ENCODE data around the gene OR2Y1.
"Not testable (repeated sequence)": the region's sequence is repeated elsewhere in the genome, so short reads cannot be mapped to it uniquely, and the experiment has no call there.

Gene OR2Y1

DNA sequence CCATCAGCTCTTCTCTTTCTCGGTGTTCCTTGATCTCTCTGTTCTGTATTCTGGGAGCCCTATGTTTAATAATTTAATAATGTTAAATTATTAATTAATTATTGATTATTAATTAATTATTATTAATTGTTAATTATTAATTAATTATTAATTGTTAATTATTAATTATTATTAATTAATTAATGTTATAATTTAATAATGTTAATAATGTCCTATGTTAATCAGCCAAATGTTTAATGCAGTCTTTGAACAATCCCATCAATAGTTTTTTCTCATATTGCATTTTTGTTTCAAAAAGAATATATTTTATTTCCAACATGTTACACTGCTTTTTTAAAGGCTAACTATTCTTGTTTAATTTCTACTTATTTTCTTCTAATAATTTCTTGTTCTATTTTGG lies 36.5 kb upstream of the OR2Y1 start:
- Mint-ChIP-seq H3K27me3 (peaks cover 20% of the 10 kb centered on the region), H3K4me3 (no peak overlapping the region), H3K36me3 (ENCODE audit: low read depth) (no peaks in the 10 kb centered on the region), H3K9me3 (peaks cover 11% of the 10 kb centered on the region), H3K4me1 (ENCODE audit: low read depth) (no peaks in the 10 kb centered on the region), H3K27ac (no peak overlapping the region)
- DNase-seq: no peak

DNA sequence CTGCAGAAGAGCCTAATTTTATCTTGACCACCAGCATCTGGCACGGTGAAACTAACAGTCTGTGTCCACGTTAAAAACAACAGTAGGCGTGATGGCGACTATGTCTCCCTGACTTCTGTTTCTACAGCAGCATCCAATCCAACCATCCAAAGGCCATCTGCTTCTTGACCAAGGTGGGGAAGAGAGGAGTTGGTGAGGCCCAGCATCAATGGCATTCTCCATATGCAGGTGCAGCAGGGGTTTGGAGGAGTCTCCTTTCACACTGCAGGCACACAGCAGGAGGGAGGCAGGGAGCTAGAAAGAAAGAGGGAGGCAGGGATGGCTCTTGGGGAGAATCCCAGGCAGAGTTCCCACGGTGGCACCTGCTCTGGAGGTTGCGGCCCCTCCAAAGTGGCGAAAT lies 35.8 kb upstream of the OR2Y1 start:
- no peak for DNase-seq
- Mint-ChIP-seq H3K27ac (no peak overlapping the region), H3K27me3 (peaks cover 20% of the 10 kb centered on the region), H3K36me3 (ENCODE audit: low read depth) (no peaks in the 10 kb centered on the region), H3K4me3 (no peak overlapping the region), H3K4me1 (ENCODE audit: low read depth) (no peaks in the 10 kb centered on the region), H3K9me3 (peaks cover 11% of the 10 kb centered on the region)

DNA sequence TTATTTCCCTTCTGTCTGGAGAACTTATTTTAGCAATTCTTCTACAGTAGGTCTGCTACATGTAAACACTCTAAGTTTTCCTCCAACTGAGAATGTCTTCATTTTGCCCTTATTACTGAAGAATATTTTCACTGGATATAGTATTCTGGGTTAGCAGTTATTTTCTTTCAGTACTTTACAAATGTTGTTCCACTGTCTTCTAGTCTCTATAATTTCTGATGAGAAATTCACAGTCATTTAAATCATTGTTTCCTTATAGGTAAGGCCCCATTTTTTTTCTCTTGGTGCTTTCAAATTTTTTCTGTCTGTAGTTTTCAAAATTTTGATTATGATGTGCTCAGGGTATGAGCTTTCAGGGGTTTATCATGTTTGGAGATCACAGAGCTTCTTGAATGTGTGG lies 32.0 kb upstream of the OR2Y1 start:
- peaks cover 22% of the 10 kb centered on the region for H3K27me3 Mint-ChIP-seq
- no peak overlapping the region for H3K27ac Mint-ChIP-seq
- H3K4me3 Mint-ChIP-seq: no peak overlapping the region

DNA sequence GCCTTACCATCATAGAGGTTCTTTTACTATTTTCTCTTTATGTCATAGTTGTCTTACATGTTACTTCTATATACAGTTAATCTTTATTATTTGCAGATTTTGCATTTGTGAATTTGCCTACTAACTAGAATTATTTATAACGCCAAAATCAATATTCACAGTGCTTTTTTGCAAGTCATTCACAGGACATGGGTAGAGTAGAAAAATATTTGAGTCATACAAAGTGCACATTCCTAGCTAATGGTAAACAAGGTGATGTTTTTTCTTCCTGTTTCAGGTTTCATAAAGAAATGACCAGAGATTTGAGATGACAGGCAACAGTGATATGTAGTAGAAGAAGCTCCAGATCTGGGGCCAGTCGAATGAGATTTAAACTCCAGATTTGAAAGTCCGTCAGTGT lies 30.0 kb upstream of the OR2Y1 start:
- Mint-ChIP-seq H3K4me3 (no peak overlapping the region), H3K36me3 (ENCODE audit: low read depth) (no peaks in the 10 kb centered on the region), H3K9me3 (peaks cover 14% of the 10 kb centered on the region), H3K27ac (no peak overlapping the region), H3K27me3 (peaks cover 28% of the 10 kb centered on the region), H3K4me1 (ENCODE audit: low read depth) (no peaks in the 10 kb centered on the region)
- DNase-seq: no peak

More for the DNA sequence above, 32.0 kb upstream of the OR2Y1 start:
- Mint-ChIP-seq H3K4me1 (ENCODE audit: low read depth) (no peaks in the 10 kb centered on the region), H3K36me3 (ENCODE audit: low read depth) (no peaks in the 10 kb centered on the region), H3K9me3 (peaks cover 14% of the 10 kb centered on the region)
- DNase-seq: no peak

DNA sequence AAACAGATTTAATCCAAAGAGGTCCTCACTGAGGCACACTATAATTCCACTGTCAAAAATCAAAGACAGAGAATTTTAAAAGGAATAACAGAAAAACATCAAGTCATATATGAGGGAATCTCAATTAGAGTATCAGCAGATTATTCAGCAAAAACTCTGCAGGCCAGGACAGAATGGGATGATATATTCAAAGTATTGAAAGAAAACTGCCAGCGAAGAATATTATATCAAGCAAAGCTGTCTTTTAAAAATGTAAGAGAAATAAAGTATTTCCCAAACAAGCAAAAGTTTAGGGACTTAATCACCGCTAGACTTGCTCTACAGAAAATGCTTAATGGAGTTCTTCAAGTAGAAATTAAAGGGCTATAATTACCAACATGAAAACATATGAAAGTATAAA lies 15.7 kb upstream of the OR2Y1 start:
- Mint-ChIP-seq H3K4me3 (no peak overlapping the region), H3K27ac (no peak overlapping the region)

DNA sequence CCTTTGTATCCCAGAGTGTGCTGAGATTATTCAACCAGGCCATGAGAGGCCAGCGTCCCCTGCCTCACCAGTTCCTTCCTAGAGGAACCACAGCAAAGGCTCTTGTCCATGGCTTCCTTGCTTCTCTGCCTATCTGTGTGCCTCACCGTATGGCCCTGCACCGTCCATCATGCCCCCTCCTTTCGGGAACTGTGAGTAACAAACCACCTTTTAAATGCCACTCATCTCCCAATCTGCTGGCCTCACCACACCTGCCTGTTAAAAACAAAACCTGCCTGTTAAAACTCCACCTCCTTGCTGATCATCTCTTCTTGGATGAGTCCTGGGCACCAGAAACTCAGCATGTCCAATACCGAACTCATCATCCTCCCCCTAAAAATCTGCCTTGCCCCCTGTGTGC lies 4.4 kb upstream of the OR2Y1 start:
- Mint-ChIP-seq H3K36me3 (ENCODE audit: low read depth) (no peaks in the 10 kb centered on the region), H3K9me3 (no peaks in the 10 kb centered on the region), H3K4me1 (ENCODE audit: low read depth) (no peaks in the 10 kb centered on the region), H3K27ac (no peak overlapping the region), H3K4me3 (no peak overlapping the region), H3K27me3 (peaks cover 18% of the 10 kb centered on the region)
- no peak for DNase-seq

More for the DNA sequence above, 15.7 kb upstream of the OR2Y1 start:
- Mint-ChIP-seq H3K4me1 (ENCODE audit: low read depth) (no peaks in the 10 kb centered on the region), H3K36me3 (ENCODE audit: low read depth) (no peaks in the 10 kb centered on the region), H3K9me3 (peaks cover 16% of the 10 kb centered on the region), H3K27me3 (peaks cover 17% of the 10 kb centered on the region)
- no peak for DNase-seq

DNA sequence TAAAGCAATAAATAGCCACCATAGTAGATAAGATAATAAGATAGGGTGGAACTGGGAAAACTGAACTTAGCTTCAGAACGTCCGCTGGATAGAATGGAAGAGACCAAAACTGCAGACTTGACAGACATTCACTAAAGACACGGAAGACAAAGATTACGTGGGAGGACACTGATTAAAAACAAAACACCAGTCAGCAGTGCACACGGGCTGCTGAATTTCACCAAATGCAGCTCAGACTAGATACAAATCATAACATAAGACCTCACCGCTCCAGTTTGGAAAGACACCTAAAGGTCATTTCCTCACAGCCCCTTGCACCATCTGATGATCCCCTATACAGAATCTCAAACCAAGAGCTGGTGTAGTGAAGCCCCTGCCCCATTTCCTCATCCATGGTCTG lies 2.9 kb upstream of the OR2Y1 start:
- Mint-ChIP-seq H3K36me3 (ENCODE audit: low read depth) (no peaks in the 10 kb centered on the region), H3K9me3 (no peaks in the 10 kb centered on the region), H3K27ac (no peak overlapping the region), H3K4me1 (ENCODE audit: low read depth) (no peaks in the 10 kb centered on the region), H3K27me3 (peaks cover 22% of the 10 kb centered on the region), H3K4me3 (no peak overlapping the region)
- DNase-seq: no peak

DNA sequence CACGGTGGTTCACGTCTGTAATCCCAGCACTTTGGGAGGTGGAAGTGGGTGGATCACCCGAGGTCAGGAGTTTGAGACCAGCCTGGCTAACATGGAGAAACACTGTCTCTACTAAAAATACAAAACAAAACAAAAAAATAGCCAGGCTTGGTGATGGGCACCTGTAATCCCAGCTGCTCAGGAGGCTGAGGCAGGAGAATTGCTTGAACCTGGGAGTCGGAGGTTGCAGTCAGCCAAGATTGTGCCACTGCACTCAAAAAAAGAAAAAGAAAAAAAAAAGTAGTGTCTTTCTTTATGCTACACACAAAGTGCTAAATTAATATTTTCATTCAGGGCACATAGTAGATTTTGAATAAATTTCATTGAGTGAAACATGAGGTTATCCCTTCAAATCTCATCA lies 1.1 kb upstream of the OR2Y1 start:
- not testable (repeated sequence) for DNase-seq; H3K27ac Mint-ChIP-seq; H3K9me3 Mint-ChIP-seq; H3K4me1 Mint-ChIP-seq (ENCODE audit: low read depth); H3K36me3 Mint-ChIP-seq (ENCODE audit: low read depth); H3K4me3 Mint-ChIP-seq
- H3K27me3 Mint-ChIP-seq: peaks cover 22% of the 10 kb centered on the region

DNA sequence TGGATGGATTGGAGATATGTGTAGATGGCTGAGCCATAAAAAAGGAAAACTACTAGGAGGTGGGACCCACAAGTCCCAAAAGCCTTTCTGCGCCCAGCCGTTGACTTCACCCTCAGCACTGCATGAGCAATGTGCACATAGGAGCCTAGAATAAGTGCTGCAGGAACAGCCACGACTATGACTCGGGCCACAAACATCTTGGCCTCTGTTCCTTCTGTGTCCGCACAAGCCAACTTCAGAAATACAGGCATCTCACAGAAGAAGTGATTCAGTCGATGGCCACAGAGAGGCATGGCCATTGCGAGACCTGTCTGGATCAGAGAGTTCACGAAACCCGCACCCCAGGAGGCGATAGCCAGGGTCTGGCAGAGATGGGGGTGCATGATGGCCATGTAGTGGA lies 587 bp downstream of the OR2Y1 start:
- DNase-seq: no peak
- H3K4me1 Mint-ChIP-seq (ENCODE audit: low read depth): no peaks in the 10 kb centered on the region
- no peaks in the 10 kb centered on the region for H3K9me3 Mint-ChIP-seq
- H3K27ac Mint-ChIP-seq: no peak overlapping the region
- peaks cover 25% of the 10 kb centered on the region for H3K27me3 Mint-ChIP-seq
- H3K4me3 Mint-ChIP-seq: no peak overlapping the region
- H3K36me3 Mint-ChIP-seq (ENCODE audit: low read depth): no peaks in the 10 kb centered on the region

DNA sequence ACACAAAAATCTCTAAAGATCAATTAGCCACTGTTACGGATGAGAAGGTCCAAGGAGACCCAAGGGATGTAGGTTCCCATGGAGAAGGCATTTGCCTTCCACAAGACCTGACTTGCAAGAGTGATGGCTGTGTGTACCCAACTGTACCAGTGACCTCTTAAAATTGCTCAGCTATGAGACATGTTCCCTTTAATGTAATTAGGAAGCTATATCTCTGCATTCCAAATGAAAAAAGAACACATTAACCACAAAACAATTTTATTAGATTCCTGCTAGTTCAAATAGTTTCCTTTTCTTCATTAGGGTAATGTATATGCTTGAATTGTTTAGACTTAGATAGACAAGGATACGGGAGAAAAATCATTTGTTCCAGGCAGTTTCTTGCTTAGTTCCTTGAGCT lies 3.3 kb downstream of the OR2Y1 start:
- DNase-seq: no peak
- no peaks in the 10 kb centered on the region for H3K36me3 Mint-ChIP-seq (ENCODE audit: low read depth)

DNA sequence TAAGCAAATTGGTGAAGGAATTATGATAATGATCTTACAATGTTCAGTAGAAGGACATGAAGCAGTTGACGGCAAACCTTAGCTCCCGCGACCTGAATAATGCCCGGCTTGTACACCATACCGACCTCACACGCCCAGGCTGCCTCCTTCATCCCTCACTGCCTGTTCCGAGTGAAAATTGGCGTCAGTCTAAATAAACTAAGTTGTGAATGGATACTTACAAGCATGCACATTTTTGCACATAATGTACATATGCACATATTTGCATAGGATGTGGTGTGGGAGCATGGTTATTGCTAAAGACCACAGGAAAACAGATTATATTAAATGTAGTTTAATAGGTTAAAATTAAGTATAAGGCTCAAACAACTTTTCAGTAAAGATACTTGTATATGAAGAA lies 14.9 kb downstream of the OR2Y1 start:
- Mint-ChIP-seq H3K27ac (no peak overlapping the region), H3K4me1 (ENCODE audit: low read depth) (peaks cover 19% of the 10 kb centered on the region), H3K9me3 (no peaks in the 10 kb centered on the region), H3K27me3 (peaks cover 7% of the 10 kb centered on the region), H3K36me3 (ENCODE audit: low read depth) (no peaks in the 10 kb centered on the region), H3K4me3 (no peak overlapping the region)
- DNase-seq: no peak

More for the DNA sequence above, 3.3 kb downstream of the OR2Y1 start:
- H3K27ac Mint-ChIP-seq: no peak overlapping the region
- peaks cover 21% of the 10 kb centered on the region for H3K27me3 Mint-ChIP-seq
- no peaks in the 10 kb centered on the region for H3K4me1 Mint-ChIP-seq (ENCODE audit: low read depth)
- H3K4me3 Mint-ChIP-seq: no peak overlapping the region
- H3K9me3 Mint-ChIP-seq: no peaks in the 10 kb centered on the region

DNA sequence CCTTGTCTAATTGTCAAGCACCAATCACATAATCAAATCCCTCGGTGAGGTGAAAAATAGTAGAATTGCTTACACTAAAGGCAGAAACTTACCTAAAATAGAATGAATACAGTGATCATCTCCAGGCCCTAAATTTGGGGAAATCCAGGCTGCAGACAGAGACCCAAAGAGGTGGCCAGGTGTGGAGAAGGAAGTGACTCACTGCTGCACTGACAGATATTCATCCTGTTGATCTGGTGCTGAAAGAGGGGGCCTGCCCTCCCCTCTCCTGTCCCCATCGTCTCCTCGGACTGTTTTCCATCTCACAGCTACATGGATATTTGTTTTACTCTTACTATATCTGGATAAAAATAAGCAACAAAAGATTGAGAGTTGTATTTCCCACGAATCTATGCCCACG lies 15.9 kb downstream of the OR2Y1 start:
- Mint-ChIP-seq H3K27me3 (peaks cover 7% of the 10 kb centered on the region), H3K9me3 (no peaks in the 10 kb centered on the region), H3K4me3 (no peak overlapping the region), H3K36me3 (ENCODE audit: low read depth) (no peaks in the 10 kb centered on the region), H3K4me1 (ENCODE audit: low read depth) (peaks cover 21% of the 10 kb centered on the region), H3K27ac (no peak overlapping the region)
- no peak for DNase-seq

DNA sequence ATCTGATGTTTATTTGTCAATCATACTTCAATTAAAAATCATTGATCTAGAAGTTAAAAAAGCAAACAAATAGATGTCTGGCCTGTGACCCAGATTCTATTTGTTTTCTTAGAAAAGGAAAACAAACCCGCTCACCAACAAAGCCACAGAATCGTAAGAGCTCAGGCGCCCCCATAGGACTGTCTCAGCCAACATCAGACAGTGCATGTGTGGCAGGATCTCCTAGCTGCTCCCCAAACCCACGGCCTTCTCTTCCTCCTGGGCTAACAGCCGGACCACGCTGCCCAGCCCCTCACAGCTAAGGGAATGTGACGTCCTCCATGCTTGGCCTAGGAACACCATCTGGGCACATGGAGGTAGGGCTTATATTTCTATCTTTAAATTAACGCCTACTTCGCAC lies 19.4 kb downstream of the OR2Y1 start:
- H3K27me3 Mint-ChIP-seq: peaks cover 2% of the 10 kb centered on the region
- no peak for DNase-seq
- no peaks in the 10 kb centered on the region for H3K36me3 Mint-ChIP-seq (ENCODE audit: low read depth)
- peaks cover 32% of the 10 kb centered on the region for H3K4me1 Mint-ChIP-seq (ENCODE audit: low read depth)
- H3K4me3 Mint-ChIP-seq: no peak overlapping the region
- no peak overlapping the region for H3K27ac Mint-ChIP-seq
- H3K9me3 Mint-ChIP-seq: no peaks in the 10 kb centered on the region

DNA sequence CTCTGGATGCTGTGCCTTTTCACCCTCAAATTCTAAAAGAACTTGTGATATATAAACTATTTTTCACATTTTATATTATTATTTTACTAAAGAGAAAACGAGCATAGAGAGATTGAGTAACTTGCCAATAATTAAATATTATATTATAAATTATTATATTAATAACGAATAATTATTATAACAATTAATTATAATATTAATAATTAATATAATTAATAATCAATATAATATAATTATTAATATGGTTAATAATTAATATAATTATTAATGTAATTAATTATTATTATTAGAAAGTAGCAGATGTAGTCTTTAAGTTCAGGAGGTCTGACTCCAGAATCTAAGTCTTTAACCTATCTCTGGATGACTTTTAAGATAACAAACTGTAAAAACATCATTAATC lies 20.1 kb downstream of the OR2Y1 start:
- Mint-ChIP-seq H3K9me3 (no peaks in the 10 kb centered on the region), H3K27me3 (no peaks in the 10 kb centered on the region), H3K4me3 (no peak overlapping the region), H3K36me3 (ENCODE audit: low read depth) (no peaks in the 10 kb centered on the region), H3K4me1 (ENCODE audit: low read depth) (peaks cover 30% of the 10 kb centered on the region), H3K27ac (no peak overlapping the region)
- no peak for DNase-seq

DNA sequence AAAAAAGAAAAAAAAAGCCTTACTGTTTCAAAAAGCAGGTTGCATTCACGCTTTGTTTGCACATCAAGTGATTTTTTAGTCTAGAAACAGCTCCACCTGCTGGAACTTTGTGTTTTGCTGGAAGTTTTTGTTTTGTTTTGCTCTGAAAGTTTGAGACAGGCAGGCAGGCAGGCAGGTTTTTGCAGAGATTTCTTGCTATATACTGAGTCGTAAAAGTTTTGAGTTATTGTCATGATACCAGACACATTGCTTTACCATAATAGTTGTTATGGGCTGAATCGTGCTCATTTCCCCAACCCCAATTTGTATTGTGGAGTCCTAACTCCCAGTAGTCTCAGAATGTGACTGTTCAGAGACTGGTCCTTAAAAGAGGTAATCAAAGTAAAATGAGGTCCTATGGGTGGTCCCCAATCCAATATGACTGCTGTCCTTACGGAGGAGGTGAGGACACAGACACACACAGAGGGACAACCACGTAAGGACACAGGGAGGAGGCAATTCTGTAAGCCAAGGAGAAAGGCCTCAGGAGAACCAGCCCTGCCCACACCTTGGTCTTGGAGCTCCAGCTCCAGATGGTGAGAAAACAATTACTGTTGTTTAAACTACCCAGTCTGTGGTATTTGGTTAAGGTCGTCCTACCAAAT lies 20.9 kb downstream of the OR2Y1 start:
- Mint-ChIP-seq H3K27me3 (no peaks in the 10 kb centered on the region), H3K27ac (no peak overlapping the region), H3K4me1 (ENCODE audit: low read depth) (peaks cover 25% of the 10 kb centered on the region), H3K4me3 (no peak overlapping the region), H3K9me3 (peaks cover under 1% of the 10 kb centered on the region), H3K36me3 (ENCODE audit: low read depth) (no peaks in the 10 kb centered on the region)
- DNase-seq: no peak

DNA sequence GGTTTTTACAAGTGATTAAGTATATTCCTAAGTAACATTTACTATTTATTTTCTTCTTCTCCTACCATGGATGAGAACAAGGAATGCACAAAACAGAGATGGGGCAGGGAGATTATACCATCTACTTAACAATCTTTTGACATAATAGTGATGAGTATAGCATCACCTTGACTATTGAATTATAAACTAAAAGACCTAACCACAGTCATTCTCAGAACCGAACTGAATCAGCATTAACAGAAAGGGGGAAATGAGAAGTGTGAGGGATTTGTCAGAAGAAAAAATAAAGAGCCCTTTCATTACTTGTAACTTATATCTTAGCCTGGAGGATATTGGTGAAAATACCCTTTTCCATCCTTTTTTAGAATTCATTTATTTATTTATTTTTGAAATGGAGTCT lies 21.9 kb downstream of the OR2Y1 start:
- H3K27me3 Mint-ChIP-seq: no peaks in the 10 kb centered on the region
- peak overlapping the region; percentile 67 for H3K27ac Mint-ChIP-seq
- peaks cover 8% of the 10 kb centered on the region for H3K9me3 Mint-ChIP-seq
- peaks cover 18% of the 10 kb centered on the region for H3K4me1 Mint-ChIP-seq (ENCODE audit: low read depth)
- no peak for DNase-seq
- no peaks in the 10 kb centered on the region for H3K36me3 Mint-ChIP-seq (ENCODE audit: low read depth)
- no peak overlapping the region for H3K4me3 Mint-ChIP-seq

All from activated T-cell treated with anti-CD3 and anti-CD28 coated beads, Interleukin-2, amount 50 U/mL, for 24 hours (primary cell).